Common myeloid progenitor, CD34-positive (primary cell): ENCODE results near the gene AGBL4.

Source experiments
- CTCF ChIA-PET: fragments of 350-600 bp; sonication (Branson Sonifier 250); formaldehyde crosslinking; loops from one replicate; lab custom pipeline; 2021; ENCODE audit warnings: antibody characterized with exemption; lab: Charles Lee
- POLR2A ChIA-PET: fragments of 350-600 bp; sonication (Branson Sonifier 250); formaldehyde crosslinking; loops from one replicate; lab custom pipeline; 2021; ENCODE audit warnings: antibody characterized with exemption; lab: Charles Lee
- DNase-seq, 3 donors: peaks; one replicate each; pipeline versions ENCODE4 v3.0.0 to v3.0.0-alpha.2; 2013
- H3K27ac ChIP-seq, 2 experiments: 1 replicate in 1 of 2; 2 replicates in 1 of 2; pipeline ENCODE4 v1.7.0; 2013; ENCODE audit warnings: inconsistent platforms in 2 of 2, low read length in 2 of 2, mild to moderate bottlenecking in 2 of 2, low read depth in 1 of 2, moderate library complexity in 1 of 2; ENCODE audit not compliant: severe bottlenecking in 2 of 2, insufficient read depth in 1 of 2, poor library complexity in 1 of 2
- H3K27me3 ChIP-seq, 5 experiments: replicated peaks in 2 of 5; 1 replicate in 3 of 5; 2 replicates in 2 of 5; pipeline versions ENCODE4 v1.6.1 to v1.7.0; 2013; ENCODE audit warnings: low read length in 4 of 5, mild to moderate bottlenecking in 2 of 5, moderate library complexity in 2 of 5, inconsistent platforms in 1 of 5; ENCODE audit not compliant: insufficient read depth in 5 of 5, control insufficient read depth in 4 of 5
- H3K36me3 ChIP-seq, 4 experiments: 1 replicate in 2 of 4; 2 replicates in 2 of 4; pipeline versions ENCODE4 v1.6.1 to v1.7.0; 2013; ENCODE audit warnings: low read length in 3 of 4, control low read depth in 1 of 4, mild to moderate bottlenecking in 1 of 4; ENCODE audit not compliant: control insufficient read depth in 4 of 4, insufficient read depth in 4 of 4
- H3K4me1 ChIP-seq, 4 experiments: 1 replicate in 3 of 4; 2 replicates in 1 of 4; pipeline versions ENCODE4 v1.6.1 to v1.7.1; 2013; ENCODE audit warnings: low read length in 3 of 4, mild to moderate bottlenecking in 3 of 4, control low read depth in 1 of 4, inconsistent platforms in 1 of 4, moderate library complexity in 1 of 4; ENCODE audit not compliant: control insufficient read depth in 4 of 4, insufficient read depth in 4 of 4; ENCODE audit errors: control extremely low read depth in 1 of 4
- H3K4me3 ChIP-seq, 7 experiments: 1 replicate in 4 of 7; 2 replicates in 3 of 7; pipeline versions ENCODE4 v1.5.1 to v1.7.0; 2013; ENCODE audit warnings: mild to moderate bottlenecking in 7 of 7, low read length in 6 of 7, moderate library complexity in 6 of 7, inconsistent platforms in 2 of 7, low read depth in 2 of 7, control low read depth in 1 of 7; ENCODE audit not compliant: insufficient read depth in 4 of 7, control insufficient read depth in 1 of 7; ENCODE audit errors: extremely low read depth in 1 of 7
- H3K9me3 ChIP-seq, 5 experiments: 1 replicate in 4 of 5; 2 replicates in 1 of 5; pipeline versions ENCODE4 v1.6.1 to v1.7.1; 2013; ENCODE audit warnings: low read length in 4 of 5, mild to moderate bottlenecking in 2 of 5, inconsistent platforms in 1 of 5, low read depth in 1 of 5, moderate library complexity in 1 of 5; ENCODE audit not compliant: control insufficient read depth in 4 of 5, insufficient read depth in 2 of 5; ENCODE audit errors: control extremely low read depth in 1 of 5
- WGBS: methylation state at CpG from one replicate; pipeline ENCODE4 v1.1.5; 2013; ENCODE audit not compliant: insufficient coverage; 5-methylcytosine and 5-hydroxymethylcytosine counted together

Gene AGBL4

DNA sequence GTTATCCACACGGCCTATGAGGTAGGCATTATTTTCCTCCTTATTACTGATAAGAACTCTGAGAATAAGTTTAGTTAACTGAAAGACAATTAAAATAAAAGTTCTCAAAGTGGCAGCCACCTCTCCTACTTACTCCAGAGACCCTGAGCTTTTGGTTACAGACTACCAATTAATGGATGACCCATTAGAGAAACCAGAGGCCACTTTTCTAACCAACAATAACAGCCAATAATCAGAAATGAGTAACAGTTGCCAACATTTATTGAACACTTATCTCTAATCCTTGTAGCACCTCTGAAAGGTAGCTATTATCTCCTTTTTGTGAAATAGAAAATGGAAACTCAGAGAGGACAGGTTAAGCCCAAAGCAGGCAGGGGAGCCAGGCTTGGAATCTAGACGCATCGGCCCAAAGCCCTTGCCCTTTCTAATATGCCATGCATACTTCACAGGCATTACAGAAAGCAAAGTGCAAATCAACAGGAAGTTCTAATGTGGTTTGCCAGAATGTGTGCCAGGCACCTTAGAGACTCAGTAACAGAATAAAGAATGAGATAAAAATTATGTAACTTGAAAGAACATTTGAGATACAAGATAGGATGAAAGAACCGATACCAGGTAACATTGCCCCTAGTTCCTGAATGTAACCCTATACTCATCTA, 1297.1 kb downstream of the AGBL4 start:
- ChIA-PET CTCF (interaction anchor here (1.4 kb wide), 1 partner anchor 50 kb away, joined by 5 read pairs; no protein-coding TSS in a partner anchor), POLR2A (no interaction called here)
- whole genome bisulfite sequencing = no CpG with 5 or more reads among the region's 4 CpGs

DNA sequence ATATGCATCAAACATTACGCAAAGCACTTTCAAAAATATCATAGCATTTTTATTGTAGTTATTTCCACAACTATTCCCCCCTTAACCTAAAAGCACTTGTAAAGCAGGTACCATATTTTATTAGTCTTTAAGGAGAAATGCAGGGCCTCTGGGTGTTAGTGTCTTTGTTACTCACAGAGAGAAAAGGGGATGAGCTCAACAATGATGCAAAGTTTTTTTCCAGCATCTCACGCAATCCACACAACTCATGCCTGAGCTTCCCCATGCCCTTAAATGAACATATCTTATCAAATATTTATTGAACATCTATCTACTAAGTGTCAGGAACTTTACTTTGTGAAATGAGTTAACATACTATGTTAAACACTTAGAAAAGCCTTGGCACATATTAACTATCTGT, 1297.6 kb downstream of the AGBL4 start:
- no peak overlapping the region for H3K4me3 ChIP-seq
- peaks cover 5 to 23% (median 17%) of the 10 kb centered on the region in 4 experiments for H3K36me3 ChIP-seq
- H3K9me3 ChIP-seq = no peaks in the 10 kb centered on the region
- no CpG with 5 or more reads among the region's 2 CpGs for WGBS
- no peaks in the 10 kb centered on the region for H3K27me3 ChIP-seq
- CTCF ChIA-PET = interaction anchor here (1.4 kb wide), 1 partner anchor 49 kb away, joined by 5 read pairs; no protein-coding TSS in a partner anchor
- DNase-seq = no peak
- no peak overlapping the region for H3K27ac ChIP-seq
- POLR2A ChIA-PET = no interaction called here
- H3K4me1 ChIP-seq = no peaks in the 10 kb centered on the region

More for the DNA sequence above, 1297.1 kb downstream of the AGBL4 start:
- H3K27ac ChIP-seq = no peak overlapping the region
- H3K4me3 ChIP-seq = no peak overlapping the region
- H3K9me3 ChIP-seq = no peaks in the 10 kb centered on the region
- DNase-seq = no peak
- H3K36me3 ChIP-seq = peaks cover 6 to 28% (median 19%) of the 10 kb centered on the region in 4 experiments
- no peaks in the 10 kb centered on the region for H3K4me1 ChIP-seq
- H3K27me3 ChIP-seq = no peaks in the 10 kb centered on the region

- no peak overlapping the region for H3K4me3 ChIP-seq
- ChIA-PET POLR2A (no interaction called here), CTCF (interaction anchor here (1.4 kb wide), 1 partner anchor 48 kb away, joined by 5 read pairs; no protein-coding TSS in a partner anchor)
- 94% methylated on average over 3 of the region's 5 CpGs for WGBS
- no peaks in the 10 kb centered on the region for H3K27me3 ChIP-seq
- H3K9me3 ChIP-seq = no peaks in the 10 kb centered on the region
- H3K36me3 ChIP-seq = peaks cover 5 to 21% (median 17%) of the 10 kb centered on the region in 4 experiments
- H3K4me1 ChIP-seq = no peaks in the 10 kb centered on the region
- H3K27ac ChIP-seq = no peak overlapping the region
- no peak for DNase-seq
Observed at GRCh38 chr1:48725341-48726046, 1298.3 kb downstream of the AGBL4 start.

- no peak for DNase-seq
- H3K36me3 ChIP-seq = no peaks in the 10 kb centered on the region
- no peaks in the 10 kb centered on the region for H3K4me1 ChIP-seq
- ChIA-PET POLR2A (no interaction called here), CTCF (interaction anchor here (0.6 kb wide), 1 partner anchor 90 kb away, joined by 5 read pairs; no protein-coding TSS in a partner anchor)
- no peaks in the 10 kb centered on the region for H3K9me3 ChIP-seq
- H3K27ac ChIP-seq = no peak overlapping the region
- H3K27me3 ChIP-seq = no peaks in the 10 kb centered on the region
- no peak overlapping the region for H3K4me3 ChIP-seq
Observed at GRCh38 chr1:48720929-48721328, 1302.8 kb downstream of the AGBL4 start.

DNA sequence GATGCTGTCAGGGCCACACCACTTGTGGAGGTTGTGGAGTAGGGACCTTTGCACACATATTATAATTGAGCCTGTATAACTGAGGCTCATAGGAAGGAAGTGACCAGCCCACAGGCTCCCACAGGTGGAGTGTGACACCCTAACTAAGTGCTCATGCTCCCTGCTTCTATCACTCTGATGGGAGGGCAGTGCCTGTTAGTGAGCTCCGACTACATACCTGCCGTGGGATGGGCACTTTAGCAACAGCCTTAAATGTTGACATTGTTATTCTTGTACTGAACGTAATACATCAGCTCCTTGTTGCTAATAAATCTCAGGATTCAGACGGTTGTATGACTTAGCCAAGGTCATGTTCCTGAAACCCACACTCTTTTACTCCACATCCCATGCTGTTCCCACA, 1305.0 kb downstream of the AGBL4 start:
- no peak for DNase-seq
- Histone ChIP-seq H3K27ac (no peak overlapping the region), H3K9me3 (no peaks in the 10 kb centered on the region), H3K4me3 (no peak overlapping the region), H3K4me1 (no peaks in the 10 kb centered on the region), H3K36me3 (no peaks in the 10 kb centered on the region), H3K27me3 (peaks cover 0 to 2% (median 0%) of the 10 kb centered on the region in 5 experiments)
- CTCF ChIA-PET = no interaction called here
- 91% methylated on average over 4 of the region's 4 CpGs for WGBS
- POLR2A ChIA-PET = no interaction called here

- Histone ChIP-seq H3K4me1 (no peaks in the 10 kb centered on the region), H3K4me3 (no peak overlapping the region), H3K36me3 (no peaks in the 10 kb centered on the region), H3K9me3 (no peaks in the 10 kb centered on the region), H3K27me3 (peaks cover 0 to 2% (median 0%) of the 10 kb centered on the region in 5 experiments), H3K27ac (no peak overlapping the region)
- ChIA-PET CTCF (no interaction called here), POLR2A (no interaction called here)
- peak in 2 of 3 donors; percentile 5 to 10 for DNase-seq
Observed at GRCh38 chr1:48718116-48718630, 1305.6 kb downstream of the AGBL4 start.

- 100% methylated on average over 1 of the region's 1 CpG for WGBS
- ChIA-PET POLR2A (no interaction called here), CTCF (interaction anchor here (2.0 kb wide), 1 partner anchor 19 kb away, joined by 7 read pairs; no protein-coding TSS in a partner anchor)
- Histone ChIP-seq H3K4me3 (no peak overlapping the region), H3K4me1 (no peaks in the 10 kb centered on the region), H3K27ac (no peak overlapping the region), H3K27me3 (peaks cover 0 to 2% (median 0%) of the 10 kb centered on the region in 5 experiments), H3K9me3 (no peaks in the 10 kb centered on the region), H3K36me3 (no peaks in the 10 kb centered on the region)
- DNase-seq = no peak
Observed at GRCh38 chr1:48717082-48717481, 1306.7 kb downstream of the AGBL4 start.
